HepG2 (cell line): ENCODE results near the gene ANKLE1. TPM values are rescaled to one million over a fixed set of nuclear protein-coding genes. Genes with fewer than 3 reads are reported as not detected.
A peak's percentile ranks its signal among the peaks of the same experiment; 100 is the strongest.

Source experiments
- EEA1 ChIP-seq: sonication (generic); formaldehyde crosslinking; IDR thresholded peaks from 2 replicates; pipeline ENCODE4 v1.5.1; 2020; ENCODE audit warnings: mild to moderate bottlenecking, missing genetic modification reagents, borderline replicate concordance
- HNF4A ChIP-seq: sonication (generic); formaldehyde crosslinking; IDR thresholded peaks from 2 replicates; pipeline ENCODE4 v1.4.0; 2020; ENCODE audit warnings: missing genetic modification reagents
- KDM2A ChIP-seq: sonication (generic); formaldehyde crosslinking; IDR thresholded peaks from 2 replicates; pipeline ENCODE4 v1.4.0; 2020; ENCODE audit warnings: low read depth, missing genetic modification reagents, borderline replicate concordance
- KLF13 ChIP-seq: sonication (generic); formaldehyde crosslinking; IDR thresholded peaks from 2 replicates; pipeline ENCODE4 v1.4.0; 2020; ENCODE audit warnings: mild to moderate bottlenecking, missing genetic modification reagents
- MED13 ChIP-seq: sonication (generic); formaldehyde crosslinking; IDR thresholded peaks from 2 replicates; pipeline ENCODE4 v1.5.0; 2020; ENCODE audit warnings: missing genetic modification reagents
- MEIS2 ChIP-seq: sonication (generic); formaldehyde crosslinking; IDR thresholded peaks from 2 replicates; pipeline ENCODE4 v1.9.0; 2021; ENCODE audit warnings: mild to moderate bottlenecking, missing genetic modification reagents
- MIER3 ChIP-seq: IDR thresholded peaks from 2 replicates; pipeline ENCODE4 v1.6.1; 2016; ENCODE audit warnings: missing compliant biosample characterization, borderline replicate concordance
- NFE2 ChIP-seq: sonication (generic); formaldehyde crosslinking; IDR thresholded peaks from 2 replicates; pipeline ENCODE4 v1.4.0; 2020; ENCODE audit warnings: missing genetic modification reagents
- SATB2 ChIP-seq: sonication (generic); formaldehyde crosslinking; IDR thresholded peaks from 2 replicates; pipeline ENCODE4 v1.5.0; 2020; ENCODE audit warnings: missing genetic modification reagents
- SMAD9 ChIP-seq: sonication (generic); formaldehyde crosslinking; IDR thresholded peaks from 2 replicates; pipeline ENCODE4 v1.5.1; 2020; ENCODE audit warnings: mild to moderate bottlenecking, missing genetic modification reagents
- ZBTB1 ChIP-seq: sonication (generic); formaldehyde crosslinking; IDR thresholded peaks from 2 replicates; pipeline ENCODE4 v1.4.0; 2020; ENCODE audit warnings: missing genetic modification reagents, borderline replicate concordance
- ZMYM4 ChIP-seq: sonication (generic); formaldehyde crosslinking; IDR thresholded peaks from 2 replicates; pipeline ENCODE4 v1.8.1; 2023; ENCODE audit warnings: mild to moderate bottlenecking, missing genetic modification reagents
- ZNF350 ChIP-seq: sonication (generic); formaldehyde crosslinking; IDR thresholded peaks from 2 replicates; pipeline ENCODE4 v1.4.0; 2020; ENCODE audit warnings: mild to moderate bottlenecking, low read depth, missing genetic modification reagents, borderline replicate concordance
- ZNF530 ChIP-seq: sonication (generic); formaldehyde crosslinking; IDR thresholded peaks from 2 replicates; pipeline ENCODE4 v1.5.0; 2020; ENCODE audit warnings: low read depth, mild to moderate bottlenecking, missing genetic modification reagents
- ZNF660 ChIP-seq: sonication (generic); formaldehyde crosslinking; IDR thresholded peaks from 2 replicates; pipeline ENCODE4 v1.5.1; 2020; ENCODE audit warnings: mild to moderate bottlenecking, low read depth, missing genetic modification reagents, borderline replicate concordance
- ZNF724P ChIP-seq: sonication (generic); formaldehyde crosslinking; IDR thresholded peaks from 2 replicates; pipeline ENCODE4 v1.8.0; 2022; ENCODE audit warnings: missing genetic modification reagents, borderline replicate concordance
- ZNF766 ChIP-seq: sonication (generic); formaldehyde crosslinking; IDR thresholded peaks from 2 replicates; pipeline ENCODE4 v1.5.0; 2020; ENCODE audit warnings: missing genetic modification reagents, borderline replicate concordance
- ZSCAN30 ChIP-seq: sonication (generic); formaldehyde crosslinking; IDR thresholded peaks from 2 replicates; pipeline ENCODE4 v1.5.0; 2020; ENCODE audit warnings: mild to moderate bottlenecking, missing genetic modification reagents
- polyA plus RNA-seq, 8 experiments: library from polyadenylated mRNA; depleted of rRNA in 3 of 8; stranded (reverse) in 7 of 8; unstranded in 1 of 8; fragments of >200 nt; fragmentation: Illumina TruSeq in 4 of 8; extraction: Trizol in 4 of 8; gene quantifications; 2 replicates each; pipeline versions ENCODE4 v1.2.1 to v1.2.3, GENCODE V29; 2011 to 2016; ENCODE audit warnings: low read depth in 4 of 8, missing spikeins in 1 of 8, mixed read lengths in 1 of 8; ENCODE audit not compliant: insufficient read depth in 1 of 8
- total RNA-seq, 5 experiments: library from RNA; depleted of rRNA; stranded (reverse); fragments of >200 nt; fragmentation: Illumina TruSeq; extraction: Trizol; gene quantifications; 2 replicates each; pipeline ENCODE4 v1.2.3, GENCODE V29; 2016; ENCODE audit warnings: low read depth in 1 of 5
- TF ChIP-seq, protein P1 (sequence below): sonication (generic); formaldehyde crosslinking; IDR thresholded peaks from 2 replicates; pipeline ENCODE4 v1.5.1; 2020; ENCODE audit warnings: missing genetic modification reagents, mild to moderate bottlenecking, borderline replicate concordance
- TF ChIP-seq, protein P2 (sequence below): sonication (generic); formaldehyde crosslinking; conservative IDR thresholded peaks from 2 replicates; pipeline ENCODE4 v1.8.0; 2022; ENCODE audit warnings: mild to moderate bottlenecking, moderate library complexity, missing genetic modification reagents
- TF ChIP-seq, protein P3 (sequence below): sonication (generic); formaldehyde crosslinking; IDR thresholded peaks from 2 replicates; pipeline ENCODE4 v1.4.0; 2020; ENCODE audit warnings: missing genetic modification reagents, borderline replicate concordance
- TF ChIP-seq, protein P4 (sequence below): sonication (generic); formaldehyde crosslinking; IDR thresholded peaks from 2 replicates; pipeline ENCODE4 v1.4.0; 2020; ENCODE audit warnings: low read depth, mild to moderate bottlenecking, missing genetic modification reagents

ANKLE1 gene
- total and polyA plus RNA-seq, 2 of the 13 experiments (the other 11 are each of a cell fraction or from before 2014, with no cell fraction given) = 0.69 to 1.5 TPM

DNA sequence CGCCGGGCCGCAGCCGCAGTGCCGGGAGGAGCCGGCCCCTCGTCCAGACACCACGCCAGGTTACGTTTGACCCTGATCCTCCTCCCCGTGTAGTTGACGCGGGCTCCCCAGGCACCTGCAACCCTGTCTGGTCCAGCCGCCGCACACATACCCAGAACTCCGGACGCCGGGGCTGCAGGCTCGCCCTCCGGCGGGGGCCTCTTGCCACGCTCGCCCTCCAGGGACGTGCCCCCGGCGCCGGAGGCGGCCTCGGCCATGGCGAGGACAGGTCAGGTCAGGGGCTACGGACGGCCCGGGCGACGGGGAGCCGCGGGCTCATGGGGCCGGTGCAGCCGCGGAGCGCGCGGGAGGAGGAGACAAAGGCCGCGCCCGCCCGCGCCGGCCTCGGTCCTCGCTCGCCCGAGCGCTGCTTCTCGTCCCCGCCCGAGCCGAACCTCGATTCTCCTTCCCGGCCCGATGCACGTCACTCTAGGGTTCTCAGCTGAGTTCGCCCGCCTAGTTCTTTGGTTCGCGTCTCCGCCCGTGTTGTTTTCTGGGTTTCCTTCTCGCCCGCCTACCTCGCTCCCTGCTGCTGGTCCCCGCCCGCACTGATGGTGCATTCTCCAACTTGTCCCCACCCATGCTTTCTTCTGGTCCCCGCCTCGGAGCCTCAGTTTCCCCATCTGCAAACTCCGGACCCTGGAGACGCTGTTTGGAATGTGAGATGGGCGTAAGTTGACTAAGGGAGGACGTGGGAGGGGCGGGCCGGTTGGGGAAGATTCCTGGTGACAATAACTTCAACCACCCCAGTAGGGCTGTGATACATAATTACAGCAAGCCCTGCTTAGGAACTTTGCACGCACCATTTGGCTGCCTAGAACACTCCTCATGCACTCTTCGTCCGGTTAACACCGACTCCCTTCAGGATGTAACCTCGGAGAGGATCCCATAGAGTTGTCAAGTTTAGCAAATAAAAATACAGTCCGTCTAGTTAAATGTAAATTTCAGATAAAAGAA, 53.0 kb downstream of the ANKLE1 start, which contains the start of gene ANO8 (continued):
- TF ChIP-seq, protein P1, sequence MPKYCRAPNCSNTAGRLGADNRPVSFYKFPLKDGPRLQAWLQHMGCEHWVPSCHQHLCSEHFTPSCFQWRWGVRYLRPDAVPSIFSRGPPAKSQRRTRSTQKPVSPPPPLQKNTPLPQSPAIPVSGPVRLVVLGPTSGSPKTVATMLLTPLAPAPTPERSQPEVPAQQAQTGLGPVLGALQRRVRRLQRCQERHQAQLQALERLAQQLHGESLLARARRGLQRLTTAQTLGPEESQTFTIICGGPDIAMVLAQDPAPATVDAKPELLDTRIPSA (CRISPR knock-in tag) = no peak
- TF ChIP-seq EEA1 (CRISPR knock-in tag) = peak; percentile 64; the same call in 1 of the 2 replicates
- no peak for TF ChIP-seq KLF13
- peak; percentile 69 for TF ChIP-seq ZMYM4
- TF ChIP-seq ZNF350 (CRISPR knock-in tag) = peak; percentile 26; the same call in 1 of the 2 replicates
- TF ChIP-seq MEIS2 = peak; percentile 79; the same call in 1 of the 2 replicates
- TF ChIP-seq, protein P2, sequence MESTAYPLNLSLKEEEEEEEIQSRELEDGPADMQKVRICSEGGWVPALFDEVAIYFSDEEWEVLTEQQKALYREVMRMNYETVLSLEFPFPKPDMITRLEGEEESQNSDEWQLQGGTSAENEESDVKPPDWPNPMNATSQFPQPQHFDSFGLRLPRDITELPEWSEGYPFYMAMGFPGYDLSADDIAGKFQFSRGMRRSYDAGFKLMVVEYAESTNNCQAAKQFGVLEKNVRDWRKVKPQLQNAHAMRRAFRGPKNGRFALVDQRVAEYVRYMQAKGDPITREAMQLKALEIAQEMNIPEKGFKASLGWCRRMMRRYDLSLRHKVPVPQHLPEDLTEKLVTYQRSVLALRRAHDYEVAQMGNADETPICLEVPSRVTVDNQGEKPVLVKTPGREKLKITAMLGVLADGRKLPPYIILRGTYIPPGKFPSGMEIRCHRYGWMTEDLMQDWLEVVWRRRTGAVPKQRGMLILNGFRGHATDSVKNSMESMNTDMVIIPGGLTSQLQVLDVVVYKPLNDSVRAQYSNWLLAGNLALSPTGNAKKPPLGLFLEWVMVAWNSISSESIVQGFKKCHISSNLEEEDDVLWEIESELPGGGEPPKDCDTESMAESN (CRISPR knock-in tag) = peak; percentile 91; the same call in 1 of the 2 replicates
- 0 out of 2 replicates have a peak, but pooled peaks have one; percentile 4 for TF ChIP-seq ZNF724P (CRISPR knock-in tag)
- no peak for TF ChIP-seq ZNF530 (CRISPR knock-in tag)
- TF ChIP-seq NFE2 = no peak
- no peak for TF ChIP-seq ZNF660 (CRISPR knock-in tag)
- TF ChIP-seq ZBTB1 (CRISPR knock-in tag) = no peak
- no peak; the same call in 1 of the 2 replicates for TF ChIP-seq HNF4A (CRISPR knock-in tag)
- no peak for TF ChIP-seq ZSCAN30 (CRISPR knock-in tag)
- TF ChIP-seq MIER3 = no peak
- TF ChIP-seq, protein P3, sequence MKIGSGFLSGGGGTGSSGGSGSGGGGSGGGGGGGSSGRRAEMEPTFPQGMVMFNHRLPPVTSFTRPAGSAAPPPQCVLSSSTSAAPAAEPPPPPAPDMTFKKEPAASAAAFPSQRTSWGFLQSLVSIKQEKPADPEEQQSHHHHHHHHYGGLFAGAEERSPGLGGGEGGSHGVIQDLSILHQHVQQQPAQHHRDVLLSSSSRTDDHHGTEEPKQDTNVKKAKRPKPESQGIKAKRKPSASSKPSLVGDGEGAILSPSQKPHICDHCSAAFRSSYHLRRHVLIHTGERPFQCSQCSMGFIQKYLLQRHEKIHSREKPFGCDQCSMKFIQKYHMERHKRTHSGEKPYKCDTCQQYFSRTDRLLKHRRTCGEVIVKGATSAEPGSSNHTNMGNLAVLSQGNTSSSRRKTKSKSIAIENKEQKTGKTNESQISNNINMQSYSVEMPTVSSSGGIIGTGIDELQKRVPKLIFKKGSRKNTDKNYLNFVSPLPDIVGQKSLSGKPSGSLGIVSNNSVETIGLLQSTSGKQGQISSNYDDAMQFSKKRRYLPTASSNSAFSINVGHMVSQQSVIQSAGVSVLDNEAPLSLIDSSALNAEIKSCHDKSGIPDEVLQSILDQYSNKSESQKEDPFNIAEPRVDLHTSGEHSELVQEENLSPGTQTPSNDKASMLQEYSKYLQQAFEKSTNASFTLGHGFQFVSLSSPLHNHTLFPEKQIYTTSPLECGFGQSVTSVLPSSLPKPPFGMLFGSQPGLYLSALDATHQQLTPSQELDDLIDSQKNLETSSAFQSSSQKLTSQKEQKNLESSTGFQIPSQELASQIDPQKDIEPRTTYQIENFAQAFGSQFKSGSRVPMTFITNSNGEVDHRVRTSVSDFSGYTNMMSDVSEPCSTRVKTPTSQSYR (CRISPR knock-in tag) = no peak
- TF ChIP-seq ZNF766 (CRISPR knock-in tag) = peak; percentile 53; the same call in 1 of the 2 replicates
- no peak for TF ChIP-seq MED13 (CRISPR knock-in tag)
- TF ChIP-seq SATB2 (CRISPR knock-in tag) = no peak
- no peak for TF ChIP-seq SMAD9
- TF ChIP-seq, protein P4, sequence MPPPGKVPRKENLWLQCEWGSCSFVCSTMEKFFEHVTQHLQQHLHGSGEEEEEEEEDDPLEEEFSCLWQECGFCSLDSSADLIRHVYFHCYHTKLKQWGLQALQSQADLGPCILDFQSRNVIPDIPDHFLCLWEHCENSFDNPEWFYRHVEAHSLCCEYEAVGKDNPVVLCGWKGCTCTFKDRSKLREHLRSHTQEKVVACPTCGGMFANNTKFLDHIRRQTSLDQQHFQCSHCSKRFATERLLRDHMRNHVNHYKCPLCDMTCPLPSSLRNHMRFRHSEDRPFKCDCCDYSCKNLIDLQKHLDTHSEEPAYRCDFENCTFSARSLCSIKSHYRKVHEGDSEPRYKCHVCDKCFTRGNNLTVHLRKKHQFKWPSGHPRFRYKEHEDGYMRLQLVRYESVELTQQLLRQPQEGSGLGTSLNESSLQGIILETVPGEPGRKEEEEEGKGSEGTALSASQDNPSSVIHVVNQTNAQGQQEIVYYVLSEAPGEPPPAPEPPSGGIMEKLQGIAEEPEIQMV (CRISPR knock-in tag) = peak; percentile 91; the same call in 1 of the 2 replicates
- TF ChIP-seq KDM2A = peak; percentile 91
